Neural cell (in vitro differentiated cells): ENCODE measurements around the gene PPP2R5E. TPM values are rescaled to one million over a fixed set of nuclear protein-coding genes. Genes with fewer than 3 reads are reported as not detected.

Source experiments
- H2AFZ ChIP-seq: fragments of 200-600, 300-800 bp; sonication (generic), shearing (Covaris generic); 2 replicates; pipeline ENCODE4 v1.6.0; 2014; ENCODE audit warnings: low read depth, mild to moderate bottlenecking, antibody characterized with exemption, low read length, moderate library complexity
- H3F3A ChIP-seq: fragments of 200-600 bp; shearing (Covaris generic); 2 replicates; pipeline ENCODE4 v1.6.1; 2016; ENCODE audit warnings: mild to moderate bottlenecking, moderate library complexity, mixed read lengths, antibody characterized with exemption, low read length; ENCODE audit not compliant: insufficient read depth, poor library complexity, severe bottlenecking
- H3K27ac ChIP-seq: fragments of 200-600, 300-800 bp; sonication (generic), shearing (Covaris generic); 2 replicates; pipeline ENCODE4 v1.5.1; 2014; ENCODE audit warnings: mild to moderate bottlenecking, low read length, moderate library complexity
- H3K27me3 ChIP-seq: fragments of 300-800, 200-600 bp; sonication (generic), shearing (Covaris generic); 2 replicates; pipeline ENCODE4 v1.6.0; 2014; ENCODE audit warnings: mild to moderate bottlenecking, low read depth, low read length, moderate library complexity; ENCODE audit not compliant: insufficient read depth
- H3K36me3 ChIP-seq: fragments of 300-800, 200-600 bp; sonication (generic), shearing (Covaris generic); 2 replicates; pipeline ENCODE4 v1.5.1; 2014; ENCODE audit warnings: mild to moderate bottlenecking, antibody characterized with exemption, low read length, moderate library complexity; ENCODE audit not compliant: insufficient read depth
- H3K4me2 ChIP-seq: fragments of 300-800, 200-600 bp; sonication (generic), shearing (Covaris generic); 2 replicates; pipeline ENCODE4 v1.6.0; 2014; ENCODE audit warnings: mild to moderate bottlenecking, low read length
- H3K4me3 ChIP-seq: fragments of 300-800, 200-600 bp; sonication (generic), shearing (Covaris generic); 2 replicates; pipeline ENCODE4 v1.5.1; 2014; ENCODE audit warnings: mild to moderate bottlenecking, low read length, moderate library complexity
- H3K79me2 ChIP-seq: fragments of 200-600 bp; shearing (Covaris generic); replicated peaks from 2 replicates; pipeline ENCODE4 v1.6.0; 2014; ENCODE audit warnings: mild to moderate bottlenecking, low read length, moderate library complexity; ENCODE audit not compliant: insufficient read depth
- H3K9ac ChIP-seq: fragments of 300-800, 200-600 bp; sonication (generic), shearing (Covaris generic); 2 replicates; pipeline ENCODE4 v1.6.1; 2016; ENCODE audit warnings: mild to moderate bottlenecking, low read length, mixed read lengths
- H3K9me2 ChIP-seq: fragments of 200-600 bp; shearing (Covaris generic); 2 replicates; pipeline ENCODE4 v1.6.1; 2016; ENCODE audit warnings: mild to moderate bottlenecking, low read length, mixed read lengths; ENCODE audit not compliant: insufficient read depth
- H3K9me3 ChIP-seq: fragments of 200-600, 300-800 bp; sonication (generic), shearing (Covaris generic); 2 replicates; pipeline ENCODE4 v1.6.1; 2016; ENCODE audit warnings: mild to moderate bottlenecking, mixed run types, low read length, moderate library complexity, mixed read lengths
- H4K20me1 ChIP-seq: fragments of 200-600 bp; shearing (Covaris generic); 2 replicates; pipeline ENCODE4 v1.6.1; 2016; ENCODE audit warnings: mild to moderate bottlenecking, mixed run types; ENCODE audit not compliant: insufficient read depth
- EP300 ChIP-seq: fragments of 450-650 bp; conservative IDR thresholded peaks from 2 replicates; pipeline ENCODE4 v1.6.1; 2014; ENCODE audit warnings: antibody characterized with exemption, mild to moderate bottlenecking, moderate library complexity; ENCODE audit not compliant: poor library complexity, severe bottlenecking
- EZH2 ChIP-seq: fragments of 200-600, 300-800 bp; shearing (Covaris generic), sonication (generic); IDR thresholded peaks from 2 replicates; pipeline ENCODE4 v1.6.1; 2014; ENCODE audit warnings: antibody characterized with exemption, low read length, borderline replicate concordance, mild to moderate bottlenecking; ENCODE audit not compliant: insufficient read depth, poor library complexity, severe bottlenecking
- MXI1 ChIP-seq: fragments of 450-650 bp; conservative IDR thresholded peaks from 2 replicates; pipeline ENCODE4 v1.6.1; 2014; ENCODE audit warnings: antibody characterized with exemption, mild to moderate bottlenecking; ENCODE audit not compliant: poor library complexity, severe bottlenecking
- POLR2AphosphoS5 ChIP-seq: IDR thresholded peaks from 2 replicates; pipeline ENCODE4 v1.6.1; 2012
- RAD21 ChIP-seq: fragments of 450-650 bp; conservative IDR thresholded peaks from 2 replicates; pipeline ENCODE4 v1.6.1; 2014; ENCODE audit warnings: antibody characterized with exemption, mild to moderate bottlenecking, moderate library complexity
- SMC3 ChIP-seq: fragments of 450-650 bp; conservative IDR thresholded peaks from 2 replicates; pipeline ENCODE4 v1.6.1; 2014; ENCODE audit warnings: antibody characterized with exemption, mild to moderate bottlenecking, moderate library complexity; ENCODE audit not compliant: poor library complexity
- TAF1 ChIP-seq: IDR thresholded peaks from 2 replicates; pipeline ENCODE4 v1.6.1; 2012; ENCODE audit warnings: low read depth
- polyA plus RNA-seq: library from polyadenylated mRNA; depleted of rRNA; stranded (reverse); fragments of >200 nt; gene quantifications from 2 replicates; pipeline ENCODE4 v1.2.3, GENCODE V29; 2014
- TF ChIP-seq, protein P1 (sequence below): IDR thresholded peaks from 2 replicates; pipeline ENCODE4 v1.6.1; 2012; ENCODE audit warnings: borderline replicate concordance
- TF ChIP-seq, protein P2 (sequence below): fragments of 450-650 bp; IDR thresholded peaks from 2 replicates; pipeline ENCODE4 v1.5.1; 2014; ENCODE audit warnings: antibody characterized with exemption, mild to moderate bottlenecking, moderate library complexity; ENCODE audit not compliant: poor library complexity, severe bottlenecking

The PPP2R5E gene
- polyA plus RNA-seq, 1 donor from 2014 or later: 26.7 TPM

DNA sequence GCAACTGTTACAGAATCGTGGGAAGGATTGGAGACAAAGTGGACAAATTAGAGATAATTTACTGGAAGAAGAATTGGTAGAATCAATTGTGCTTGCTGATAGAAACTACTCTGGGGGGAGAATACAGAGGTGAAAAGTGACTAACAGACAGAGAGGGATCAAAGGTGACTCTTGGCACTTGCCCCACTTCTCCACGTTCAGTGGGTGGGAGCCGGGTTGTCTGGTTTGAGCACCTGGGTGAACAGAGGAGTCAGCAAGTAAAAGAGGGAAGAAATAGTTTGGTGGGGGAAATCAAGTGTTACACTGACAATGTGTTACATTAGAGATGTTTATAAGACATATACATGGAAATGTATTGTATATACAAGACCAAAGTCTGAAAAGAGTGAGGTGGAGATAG lies 69.1 kb downstream of the PPP2R5E start (continued):
- TF ChIP-seq, protein P1, sequence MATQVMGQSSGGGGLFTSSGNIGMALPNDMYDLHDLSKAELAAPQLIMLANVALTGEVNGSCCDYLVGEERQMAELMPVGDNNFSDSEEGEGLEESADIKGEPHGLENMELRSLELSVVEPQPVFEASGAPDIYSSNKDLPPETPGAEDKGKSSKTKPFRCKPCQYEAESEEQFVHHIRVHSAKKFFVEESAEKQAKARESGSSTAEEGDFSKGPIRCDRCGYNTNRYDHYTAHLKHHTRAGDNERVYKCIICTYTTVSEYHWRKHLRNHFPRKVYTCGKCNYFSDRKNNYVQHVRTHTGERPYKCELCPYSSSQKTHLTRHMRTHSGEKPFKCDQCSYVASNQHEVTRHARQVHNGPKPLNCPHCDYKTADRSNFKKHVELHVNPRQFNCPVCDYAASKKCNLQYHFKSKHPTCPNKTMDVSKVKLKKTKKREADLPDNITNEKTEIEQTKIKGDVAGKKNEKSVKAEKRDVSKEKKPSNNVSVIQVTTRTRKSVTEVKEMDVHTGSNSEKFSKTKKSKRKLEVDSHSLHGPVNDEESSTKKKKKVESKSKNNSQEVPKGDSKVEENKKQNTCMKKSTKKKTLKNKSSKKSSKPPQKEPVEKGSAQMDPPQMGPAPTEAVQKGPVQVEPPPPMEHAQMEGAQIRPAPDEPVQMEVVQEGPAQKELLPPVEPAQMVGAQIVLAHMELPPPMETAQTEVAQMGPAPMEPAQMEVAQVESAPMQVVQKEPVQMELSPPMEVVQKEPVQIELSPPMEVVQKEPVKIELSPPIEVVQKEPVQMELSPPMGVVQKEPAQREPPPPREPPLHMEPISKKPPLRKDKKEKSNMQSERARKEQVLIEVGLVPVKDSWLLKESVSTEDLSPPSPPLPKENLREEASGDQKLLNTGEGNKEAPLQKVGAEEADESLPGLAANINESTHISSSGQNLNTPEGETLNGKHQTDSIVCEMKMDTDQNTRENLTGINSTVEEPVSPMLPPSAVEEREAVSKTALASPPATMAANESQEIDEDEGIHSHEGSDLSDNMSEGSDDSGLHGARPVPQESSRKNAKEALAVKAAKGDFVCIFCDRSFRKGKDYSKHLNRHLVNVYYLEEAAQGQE: no peak
- TF ChIP-seq POLR2AphosphoS5: no peak

- H3K27ac ChIP-seq: no peak overlapping the region
- no peaks in the 10 kb centered on the region for H3K9me3 ChIP-seq
- no peaks in the 10 kb centered on the region for H3K27me3 ChIP-seq
- H3K4me2 ChIP-seq: no peak overlapping the region
- no peaks in the 10 kb centered on the region for H3K36me3 ChIP-seq
- H3K4me3 ChIP-seq: no peak overlapping the region
- no peaks in the 10 kb centered on the region for H4K20me1 ChIP-seq
- peaks cover 51% of the 10 kb centered on the region for H3K79me2 ChIP-seq
- H3K9me2 ChIP-seq: no peaks in the 10 kb centered on the region
- H2AFZ ChIP-seq: no peak overlapping the region
- no peak for TF ChIP-seq SMC3
- TF ChIP-seq, protein P2, sequence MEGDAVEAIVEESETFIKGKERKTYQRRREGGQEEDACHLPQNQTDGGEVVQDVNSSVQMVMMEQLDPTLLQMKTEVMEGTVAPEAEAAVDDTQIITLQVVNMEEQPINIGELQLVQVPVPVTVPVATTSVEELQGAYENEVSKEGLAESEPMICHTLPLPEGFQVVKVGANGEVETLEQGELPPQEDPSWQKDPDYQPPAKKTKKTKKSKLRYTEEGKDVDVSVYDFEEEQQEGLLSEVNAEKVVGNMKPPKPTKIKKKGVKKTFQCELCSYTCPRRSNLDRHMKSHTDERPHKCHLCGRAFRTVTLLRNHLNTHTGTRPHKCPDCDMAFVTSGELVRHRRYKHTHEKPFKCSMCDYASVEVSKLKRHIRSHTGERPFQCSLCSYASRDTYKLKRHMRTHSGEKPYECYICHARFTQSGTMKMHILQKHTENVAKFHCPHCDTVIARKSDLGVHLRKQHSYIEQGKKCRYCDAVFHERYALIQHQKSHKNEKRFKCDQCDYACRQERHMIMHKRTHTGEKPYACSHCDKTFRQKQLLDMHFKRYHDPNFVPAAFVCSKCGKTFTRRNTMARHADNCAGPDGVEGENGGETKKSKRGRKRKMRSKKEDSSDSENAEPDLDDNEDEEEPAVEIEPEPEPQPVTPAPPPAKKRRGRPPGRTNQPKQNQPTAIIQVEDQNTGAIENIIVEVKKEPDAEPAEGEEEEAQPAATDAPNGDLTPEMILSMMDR: no peak
- no peak for TF ChIP-seq POLR2AphosphoS5
- TF ChIP-seq RAD21: no peak
- TF ChIP-seq EZH2: no peak
- TF ChIP-seq TAF1: no peak
- TF ChIP-seq, protein P1: no peak
- TF ChIP-seq EP300: no peak
- TF ChIP-seq MXI1: no peak
- H3K9ac ChIP-seq: no peak overlapping the region
- H3F3A ChIP-seq: no peaks in the 10 kb centered on the region
Measured at GRCh38 chr14:63472986-63473788, 70.0 kb downstream of the PPP2R5E start.
